H1 (cell line): Measurements from ENCODE around the gene RMC1. TPM values are rescaled to one million over a fixed set of nuclear protein-coding genes. Genes with fewer than 3 reads are reported as not detected.

Experiments used
- CTBP2 ChIP-seq: IDR thresholded peaks from 2 replicates; pipeline ENCODE4 v1.7.0; 2011; ENCODE audit warnings: borderline replicate concordance, mild to moderate bottlenecking, moderate library complexity, mixed read lengths, low read length; ENCODE audit not compliant: insufficient read depth, insufficient read length
- EP300 ChIP-seq, 2 experiments: IDR thresholded peaks; 1 replicate in 1 of 2; 2 replicates in 1 of 2; pipeline ENCODE4 v1.6.1; 2011 to 2012; ENCODE audit warnings: low read depth in 2 of 2, low read length in 2 of 2, mild to moderate bottlenecking in 2 of 2, borderline replicate concordance in 1 of 2, inconsistent platforms in 1 of 2, moderate library complexity in 1 of 2
- RFX5 ChIP-seq: IDR thresholded peaks from 2 replicates; pipeline ENCODE4 v1.6.1; 2011; ENCODE audit warnings: low read depth, low read length, improper control_type of control experiment, borderline replicate concordance
- TEAD4 ChIP-seq: IDR thresholded peaks from 2 replicates; pipeline ENCODE4 v1.6.1; 2012; ENCODE audit warnings: low read depth, low read length, inconsistent platforms, mixed read lengths
- polyA plus RNA-seq, 7 experiments: library from polyadenylated mRNA; depleted of rRNA in 3 of 7; stranded (reverse) in 5 of 7; unstranded in 2 of 7; fragments of >200 nt in 5 of 7; fragments of 200-250 nt in 2 of 7; gene quantifications; 1 replicate in 5 of 7; 2 replicates in 1 of 7; 4 replicates in 1 of 7; pipeline versions ENCODE4 v1.2.1 to v1.2.3, GENCODE V29; 2011 to 2013; ENCODE audit warnings: missing spikeins in 2 of 7, mixed read lengths in 2 of 7
- total RNA-seq: library from RNA; stranded (reverse); fragmentation: NEBNext Ultra II Directional; extraction: Animal tissue kit (Norgen Biotek cat#: 25700); gene quantifications from 2 replicates; pipeline ENCODE4 v1.2.1, GENCODE V29; 2021

The RMC1 gene
- total and polyA plus RNA-seq, 2 of the 8 experiments (the other 6 are each of a cell fraction or from before 2014, with no cell fraction given): 16.4 to 20.1 TPM

DNA sequence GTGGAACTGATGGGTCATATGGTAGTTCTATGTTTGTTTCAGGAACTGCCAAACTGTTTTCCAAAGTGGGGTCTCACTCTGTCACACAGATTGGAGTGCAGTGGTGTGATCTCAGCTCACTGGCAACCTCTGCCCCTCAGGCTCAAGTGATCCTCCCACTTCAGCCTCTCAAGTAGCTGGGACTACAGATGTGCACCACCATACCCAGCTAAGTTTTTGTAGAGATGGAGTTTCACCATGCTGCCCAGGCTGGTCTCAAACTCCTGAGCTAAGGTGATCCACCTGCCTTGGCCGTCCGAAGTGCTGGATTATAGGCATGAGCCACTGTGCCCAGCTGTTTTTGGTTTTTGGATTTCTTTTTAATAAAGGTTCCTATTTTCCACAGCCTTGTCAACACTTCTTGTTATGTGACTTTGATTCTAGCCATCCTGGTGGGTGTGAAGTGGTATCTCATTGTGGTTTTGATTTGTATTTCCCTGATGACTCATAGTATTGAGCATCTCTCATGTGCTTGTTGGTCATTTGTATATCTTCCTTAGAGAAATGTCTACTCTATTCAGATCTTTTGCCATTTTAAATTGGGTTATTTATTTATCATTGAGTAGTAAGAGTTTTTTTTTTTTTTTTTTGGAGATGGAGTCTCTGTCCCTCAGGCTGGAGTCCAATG is 60.2 kb downstream of the RMC1 start (continued):
- TF ChIP-seq EP300 (IDR thresholded peaks at IDR 0.05; ENCODE audit: borderline replicate concordance in 1 of 2, low read depth in 2 of 2, low read length in 2 of 2): no peak
- TF ChIP-seq RFX5: no peak
- TF ChIP-seq TEAD4: no peak
- no peak for TF ChIP-seq CTBP2
